ENCODE data around the gene CAPN2.

CAPN2 gene

DNA sequence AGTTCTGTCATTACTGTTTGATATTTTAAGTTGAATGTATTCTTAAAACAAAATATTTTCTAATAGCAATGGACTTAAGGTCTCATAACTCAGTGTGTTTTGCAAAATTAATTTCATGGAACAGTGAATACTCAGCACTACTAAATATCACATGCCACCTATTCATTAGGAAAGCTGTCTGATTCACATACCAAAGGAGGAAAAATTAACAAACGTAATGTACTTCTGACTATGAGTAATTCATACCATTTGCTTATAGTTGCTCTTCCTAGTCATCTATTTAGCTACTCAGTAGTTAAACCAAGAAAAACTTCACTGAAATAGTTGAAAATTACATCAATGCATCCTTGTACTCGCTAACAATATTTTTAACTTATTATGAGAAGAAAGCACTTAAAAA is 98.2 kb downstream of the CAPN2 start:
- WGBS, 2 donors (ENCODE audit: extremely low coverage in 2 of 2, insufficient read length in 2 of 2, insufficient replicate concordance in 1 of 2): no CpG with 5 or more reads among the region's 2 CpGs
- peaks cover 14 to 96% of the 10 kb centered on the region in 2 donors for H3K36me3 ChIP-seq (replicated peaks in 1 of 2; ENCODE audit: control insufficient read depth in 2 of 2, insufficient read depth in 2 of 2, low read length in 2 of 2)

DNA sequence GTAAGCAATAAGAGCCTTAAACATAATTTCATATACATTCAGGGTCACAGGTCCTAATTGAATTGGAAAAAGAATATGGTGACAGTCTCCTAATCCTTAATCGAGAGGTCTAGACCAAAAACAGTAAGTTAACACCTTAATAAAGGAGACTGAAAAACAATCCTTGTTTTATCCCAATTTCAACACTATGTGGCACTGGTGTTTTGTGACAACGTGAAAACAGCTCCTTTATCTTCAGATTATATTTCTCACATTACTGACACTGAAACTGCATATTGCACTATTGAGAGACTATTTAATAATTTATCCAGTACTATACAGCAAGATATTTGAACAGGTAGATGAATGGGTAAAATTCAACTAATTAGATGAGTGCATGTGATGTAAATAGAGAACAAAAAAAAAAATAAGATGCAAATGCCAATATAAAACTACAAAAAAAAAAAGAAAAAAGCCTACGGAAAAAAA is 99.3 kb downstream of the CAPN2 start:
- Histone ChIP-seq H2BK12ac (ENCODE audit: low read length) (no peak overlapping the region), H3K9ac (ENCODE audit: low read depth, low read length, poor library complexity) (no peak overlapping the region), H4K91ac (ENCODE audit: low read depth, low read length, poor library complexity) (no peak overlapping the region), H2BK5ac (ENCODE audit: low read length) (no peak overlapping the region), H2AFZ (ENCODE audit: low read length) (no peak overlapping the region), H3K18ac (ENCODE audit: low read length) (no peak overlapping the region), H3K36me3 (replicated peaks in 1 of 2; ENCODE audit: control insufficient read depth in 2 of 2, insufficient read depth in 2 of 2, low read length in 2 of 2) (peaks cover 10 to 96% of the 10 kb centered on the region in 2 donors), H3K27me3 (ENCODE audit: control insufficient read depth in 3 of 3, insufficient read depth in 3 of 3, low read depth in 1 of 3, low read length in 3 of 3) (no peaks in the 10 kb centered on the region), H3K9me3 (replicated peaks in 1 of 2; ENCODE audit: control insufficient read depth in 2 of 2, insufficient read depth in 1 of 2, low read depth in 1 of 2, low read length in 2 of 2) (peaks cover 0 to 11% of the 10 kb centered on the region in 2 donors), H4K8ac (ENCODE audit: low read depth, low read length) (no peak overlapping the region), H2BK15ac (ENCODE audit: low read length) (no peak overlapping the region), H2AK5ac (ENCODE audit: low read depth, low read length) (no peak overlapping the region), H3K4me3 (ENCODE audit: low read length in 2 of 2) (no peak overlapping the region), H2BK120ac (ENCODE audit: low read depth, low read length) (no peak overlapping the region), H3K4me1 (ENCODE audit: control insufficient read depth in 2 of 2, insufficient read depth in 1 of 2, low read depth in 1 of 2, low read length in 2 of 2) (no peaks in the 10 kb centered on the region), H3K23ac (ENCODE audit: low read depth, low read length, poor library complexity) (no peak overlapping the region), H3K79me1 (ENCODE audit: low read depth, low read length) (no peaks in the 10 kb centered on the region), H3K14ac (ENCODE audit: low read length) (no peak overlapping the region), H3K4ac (ENCODE audit: low read length) (no peak overlapping the region), H3K27ac (replicated peaks; ENCODE audit: low read length) (no peak overlapping the region), H3K4me2 (ENCODE audit: insufficient read depth, low read length, poor library complexity, severe bottlenecking) (no peak overlapping the region)
- DNase-seq (ENCODE audit: low spot score): no peak
- WGBS, 2 donors (ENCODE audit: extremely low coverage in 2 of 2, insufficient read length in 2 of 2, insufficient replicate concordance in 1 of 2): no CpG with 5 or more reads among the region's 3 CpGs

More for the DNA sequence above, 98.2 kb downstream of the CAPN2 start:
- Histone ChIP-seq H3K4ac (ENCODE audit: low read length) (no peak overlapping the region), H4K8ac (ENCODE audit: low read depth, low read length) (no peak overlapping the region), H2AFZ (ENCODE audit: low read length) (no peak overlapping the region), H3K9me3 (replicated peaks in 1 of 2; ENCODE audit: control insufficient read depth in 2 of 2, insufficient read depth in 1 of 2, low read depth in 1 of 2, low read length in 2 of 2) (peaks cover 0 to 11% of the 10 kb centered on the region in 2 donors), H3K14ac (ENCODE audit: low read length) (no peak overlapping the region), H3K27me3 (ENCODE audit: control insufficient read depth in 3 of 3, insufficient read depth in 3 of 3, low read depth in 1 of 3, low read length in 3 of 3) (no peaks in the 10 kb centered on the region), H2BK15ac (ENCODE audit: low read length) (no peak overlapping the region), H3K9ac (ENCODE audit: low read depth, low read length, poor library complexity) (no peak overlapping the region), H3K4me2 (ENCODE audit: insufficient read depth, low read length, poor library complexity, severe bottlenecking) (no peak overlapping the region), H2BK120ac (ENCODE audit: low read depth, low read length) (no peak overlapping the region), H2BK12ac (ENCODE audit: low read length) (no peak overlapping the region), H4K91ac (ENCODE audit: low read depth, low read length, poor library complexity) (no peak overlapping the region), H3K4me3 (ENCODE audit: low read length in 2 of 2) (no peak overlapping the region), H3K4me1 (ENCODE audit: control insufficient read depth in 2 of 2, insufficient read depth in 1 of 2, low read depth in 1 of 2, low read length in 2 of 2) (no peaks in the 10 kb centered on the region), H2BK5ac (ENCODE audit: low read length) (no peak overlapping the region), H3K18ac (ENCODE audit: low read length) (no peak overlapping the region), H3K23ac (ENCODE audit: low read depth, low read length, poor library complexity) (no peak overlapping the region), H3K27ac (replicated peaks; ENCODE audit: low read length) (no peak overlapping the region), H2AK5ac (ENCODE audit: low read depth, low read length) (no peak overlapping the region), H3K79me1 (ENCODE audit: low read depth, low read length) (no peaks in the 10 kb centered on the region)
- no peak for DNase-seq (ENCODE audit: low spot score)

DNA sequence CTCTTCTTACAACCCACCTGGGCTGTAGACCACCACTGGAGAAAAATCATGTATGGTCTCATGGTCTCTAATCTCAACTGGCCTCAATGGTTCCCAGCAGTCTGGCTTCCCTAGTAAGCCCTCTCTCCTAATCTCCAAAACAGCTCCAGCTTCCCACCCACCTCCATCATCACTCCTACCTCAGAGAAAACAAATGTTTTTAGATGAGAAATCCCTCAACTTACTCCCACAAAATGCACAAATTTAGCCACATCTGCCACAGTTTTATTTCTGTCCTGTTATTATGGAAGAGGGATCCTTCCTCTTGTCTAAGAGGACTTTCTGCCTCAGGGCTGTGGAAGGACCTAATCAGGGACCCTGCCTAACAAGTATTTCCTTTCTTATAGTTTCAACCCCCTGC is 101.3 kb downstream of the CAPN2 start:
- H3K9me3 ChIP-seq (replicated peaks in 1 of 2; ENCODE audit: control insufficient read depth in 2 of 2, insufficient read depth in 1 of 2, low read depth in 1 of 2, low read length in 2 of 2): no peaks in the 10 kb centered on the region
- no peaks in the 10 kb centered on the region for H3K4me1 ChIP-seq (ENCODE audit: control insufficient read depth in 2 of 2, insufficient read depth in 1 of 2, low read depth in 1 of 2, low read length in 2 of 2)
- no peak overlapping the region for H2AFZ ChIP-seq (ENCODE audit: low read length)
- H3K4ac ChIP-seq (ENCODE audit: low read length): no peak overlapping the region
- H2BK12ac ChIP-seq (ENCODE audit: low read length): no peak overlapping the region
- H3K27me3 ChIP-seq (ENCODE audit: control insufficient read depth in 3 of 3, insufficient read depth in 3 of 3, low read depth in 1 of 3, low read length in 3 of 3): no peaks in the 10 kb centered on the region
- no peak overlapping the region for H3K27ac ChIP-seq (replicated peaks; ENCODE audit: low read length)
- H3K79me1 ChIP-seq (ENCODE audit: low read depth, low read length): no peaks in the 10 kb centered on the region
- H4K8ac ChIP-seq (ENCODE audit: low read depth, low read length): no peak overlapping the region
- H2BK15ac ChIP-seq (ENCODE audit: low read length): no peak overlapping the region
- no peak overlapping the region for H4K91ac ChIP-seq (ENCODE audit: low read depth, low read length, poor library complexity)
- H3K36me3 ChIP-seq (replicated peaks in 1 of 2; ENCODE audit: control insufficient read depth in 2 of 2, insufficient read depth in 2 of 2, low read length in 2 of 2): peaks cover 9 to 91% of the 10 kb centered on the region in 2 donors
- DNase-seq (ENCODE audit: low spot score): no peak
- H2AK5ac ChIP-seq (ENCODE audit: low read depth, low read length): no peak overlapping the region
- H3K4me3 ChIP-seq (ENCODE audit: low read length in 2 of 2): no peak overlapping the region
- no peak overlapping the region for H3K14ac ChIP-seq (ENCODE audit: low read length)
- H3K23ac ChIP-seq (ENCODE audit: low read depth, low read length, poor library complexity): no peak overlapping the region
- no peak overlapping the region for H2BK5ac ChIP-seq (ENCODE audit: low read length)
- H3K4me2 ChIP-seq (ENCODE audit: insufficient read depth, low read length, poor library complexity, severe bottlenecking): no peak overlapping the region
- no peak overlapping the region for H2BK120ac ChIP-seq (ENCODE audit: low read depth, low read length)
- H3K9ac ChIP-seq (ENCODE audit: low read depth, low read length, poor library complexity): no peak overlapping the region
- no peak overlapping the region for H3K18ac ChIP-seq (ENCODE audit: low read length)

DNA sequence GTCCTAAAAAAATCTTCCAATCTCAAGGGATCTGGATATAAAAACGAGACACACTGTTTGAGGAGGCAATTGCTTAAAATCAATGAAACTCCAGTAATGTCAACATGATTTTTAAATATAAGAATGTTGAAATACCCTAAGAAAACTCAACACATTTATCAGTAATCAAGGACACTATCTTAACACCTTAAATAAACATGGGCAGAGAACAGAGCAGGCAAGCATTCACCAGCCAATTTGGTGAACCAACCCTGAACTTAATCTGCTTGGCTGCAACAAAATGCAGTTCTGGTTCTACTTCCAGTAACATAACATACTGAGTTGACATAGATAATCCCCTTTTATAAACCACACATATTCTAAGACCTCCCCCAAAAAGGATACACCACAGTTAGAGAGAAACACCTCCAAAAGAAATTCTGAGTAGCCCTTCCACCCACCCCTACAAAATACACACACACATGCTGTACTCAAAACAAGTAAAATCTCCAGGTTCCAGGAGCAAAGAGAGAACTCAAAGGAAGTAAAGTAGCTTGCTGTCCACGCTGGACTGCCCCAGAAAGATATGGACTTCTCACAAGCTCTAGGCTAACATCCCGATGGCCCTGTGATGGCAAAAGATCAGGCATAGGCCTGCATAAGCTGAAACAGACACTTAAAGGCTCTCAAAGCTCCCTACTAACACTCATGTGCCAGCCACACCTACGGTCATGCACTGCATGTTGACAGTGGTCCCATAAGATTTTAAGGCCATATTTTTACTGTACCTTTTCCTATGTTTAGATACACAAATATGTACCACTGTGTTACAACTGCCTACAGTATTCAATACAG is 102.9 kb downstream of the CAPN2 start:
- H2BK5ac ChIP-seq (ENCODE audit: low read length): no peak overlapping the region
- H2BK15ac ChIP-seq (ENCODE audit: low read length): no peak overlapping the region
- no peak overlapping the region for H3K9ac ChIP-seq (ENCODE audit: low read depth, low read length, poor library complexity)
- no peak overlapping the region for H3K4me3 ChIP-seq (ENCODE audit: low read length in 2 of 2)
- H3K4ac ChIP-seq (ENCODE audit: low read length): no peak overlapping the region
- no CpG with 5 or more reads among the region's 4 CpGs for WGBS, 2 donors (ENCODE audit: extremely low coverage in 2 of 2, insufficient read length in 2 of 2, insufficient replicate concordance in 1 of 2)
- H2AFZ ChIP-seq (ENCODE audit: low read length): no peak overlapping the region
- no peak overlapping the region for H2BK120ac ChIP-seq (ENCODE audit: low read depth, low read length)
- DNase-seq (ENCODE audit: low spot score): no peak
- H3K9me3 ChIP-seq (replicated peaks in 1 of 2; ENCODE audit: control insufficient read depth in 2 of 2, insufficient read depth in 1 of 2, low read depth in 1 of 2, low read length in 2 of 2): no peaks in the 10 kb centered on the region
- no peak overlapping the region for H3K14ac ChIP-seq (ENCODE audit: low read length)
- no peak overlapping the region for H2BK12ac ChIP-seq (ENCODE audit: low read length)
- H4K91ac ChIP-seq (ENCODE audit: low read depth, low read length, poor library complexity): no peak overlapping the region
- H2AK5ac ChIP-seq (ENCODE audit: low read depth, low read length): no peak overlapping the region
- H3K23ac ChIP-seq (ENCODE audit: low read depth, low read length, poor library complexity): no peak overlapping the region
- H3K27me3 ChIP-seq (ENCODE audit: control insufficient read depth in 3 of 3, insufficient read depth in 3 of 3, low read depth in 1 of 3, low read length in 3 of 3): no peaks in the 10 kb centered on the region
- no peak overlapping the region for H3K4me2 ChIP-seq (ENCODE audit: insufficient read depth, low read length, poor library complexity, severe bottlenecking)
- H3K36me3 ChIP-seq (replicated peaks in 1 of 2; ENCODE audit: control insufficient read depth in 2 of 2, insufficient read depth in 2 of 2, low read length in 2 of 2): peaks cover 11 to 90% of the 10 kb centered on the region in 2 donors
- no peak overlapping the region for H4K8ac ChIP-seq (ENCODE audit: low read depth, low read length)
- H3K4me1 ChIP-seq (ENCODE audit: control insufficient read depth in 2 of 2, insufficient read depth in 1 of 2, low read depth in 1 of 2, low read length in 2 of 2): no peaks in the 10 kb centered on the region
- no peak overlapping the region for H3K27ac ChIP-seq (replicated peaks; ENCODE audit: low read length)
- H3K79me1 ChIP-seq (ENCODE audit: low read depth, low read length): no peaks in the 10 kb centered on the region
- H3K18ac ChIP-seq (ENCODE audit: low read length): no peak overlapping the region

All from neuronal stem cell (in vitro differentiated cells).